HL-60 (cell line): ENCODE results near the gene PLEKHG3.
"Not testable (repeated sequence)": the region's sequence is repeated elsewhere in the genome, so short reads cannot be mapped to it uniquely, and the experiment has no call there.

Experiments used
- DNase-seq, 2 experiments: peaks; one replicate each; pipeline ENCODE4 v3.0.0-alpha.2; 2010 to 2020; ENCODE audit warnings: low read depth in 1 of 2, low spot score in 1 of 2
- H3K27ac ChIP-seq: fragments of 250-450 bp; sonication (Bioruptor Pico); replicated peaks from 2 replicates; pipeline ENCODE4 v1.5.1; 2020; ENCODE audit warnings: mild to moderate bottlenecking, moderate library complexity
- H3K27me3 ChIP-seq: fragments of 250-450 bp; sonication (Bioruptor Pico); 2 replicates; pipeline ENCODE4 v1.5.1; 2021; ENCODE audit warnings: mild to moderate bottlenecking, moderate library complexity; ENCODE audit not compliant: insufficient read depth, poor library complexity, severe bottlenecking
- H3K4me3 ChIP-seq: replicated peaks from 2 replicates; pipeline ENCODE4 v1.5.1; 2011; ENCODE audit warnings: mild to moderate bottlenecking, control low read depth, low read length; ENCODE audit not compliant: insufficient read depth
- CTCF ChIP-seq: IDR thresholded peaks from one replicate; pipeline ENCODE4 v1.5.1; 2011; ENCODE audit warnings: low read length, control low read depth, inconsistent platforms; ENCODE audit not compliant: insufficient read depth
- GABPA ChIP-seq: IDR thresholded peaks from 2 replicates; pipeline ENCODE4 v1.6.1; 2012; ENCODE audit warnings: low read depth
- POLR2AphosphoS5 ChIP-seq: IDR thresholded peaks from 2 replicates; pipeline ENCODE4 v1.6.1; 2012; ENCODE audit warnings: low read depth
- REST ChIP-seq: IDR thresholded peaks from 2 replicates; pipeline ENCODE4 v1.6.1; 2012; ENCODE audit warnings: low read depth; ENCODE audit not compliant: insufficient replicate concordance
- SPI1 ChIP-seq: IDR thresholded peaks from 2 replicates; pipeline ENCODE4 v1.6.1; 2012; ENCODE audit warnings: low read depth, mild to moderate bottlenecking, borderline replicate concordance

PLEKHG3 gene

GRCh38 chr14:64685371-64686281 is 18.6 kb upstream of the PLEKHG3 start:
- no peaks in the 10 kb centered on the region for H3K27me3 ChIP-seq
- DNase-seq = no peak
- no peak overlapping the region for H3K4me3 ChIP-seq
- TF ChIP-seq GABPA (no peak), SPI1 (no peak), CTCF (no peak)
- no peak overlapping the region for H3K27ac ChIP-seq

GRCh38 chr14:64686282-64686615 is 18.0 kb upstream of the PLEKHG3 start:
- no peak for DNase-seq
- Histone ChIP-seq H3K27ac (no peak overlapping the region), H3K27me3 (no peaks in the 10 kb centered on the region), H3K4me3 (no peak overlapping the region)
- no peak for TF ChIP-seq REST
- no peak for TF ChIP-seq CTCF
- TF ChIP-seq POLR2AphosphoS5 = no peak
- no peak for TF ChIP-seq SPI1
- TF ChIP-seq GABPA = no peak

- no peak overlapping the region for H3K27ac ChIP-seq
- TF ChIP-seq GABPA (no peak), SPI1 (peak; percentile 14; the same call in 1 of the 2 replicates)
- peak in 1 of 2 experiments; percentile 48 for DNase-seq
- no peak overlapping the region for H3K4me3 ChIP-seq
- no peaks in the 10 kb centered on the region for H3K27me3 ChIP-seq
These were observed 16.2 kb upstream of the PLEKHG3 start for GRCh38 chr14:64688031-64688430.

- no peak for TF ChIP-seq CTCF
- no peak overlapping the region for H3K4me3 ChIP-seq
- H3K27me3 ChIP-seq = no peaks in the 10 kb centered on the region
- DNase-seq = no peak
- H3K27ac ChIP-seq = no peak overlapping the region
These were observed 15.4 kb upstream of the PLEKHG3 start for GRCh38 chr14:64688811-64689281.

DNA sequence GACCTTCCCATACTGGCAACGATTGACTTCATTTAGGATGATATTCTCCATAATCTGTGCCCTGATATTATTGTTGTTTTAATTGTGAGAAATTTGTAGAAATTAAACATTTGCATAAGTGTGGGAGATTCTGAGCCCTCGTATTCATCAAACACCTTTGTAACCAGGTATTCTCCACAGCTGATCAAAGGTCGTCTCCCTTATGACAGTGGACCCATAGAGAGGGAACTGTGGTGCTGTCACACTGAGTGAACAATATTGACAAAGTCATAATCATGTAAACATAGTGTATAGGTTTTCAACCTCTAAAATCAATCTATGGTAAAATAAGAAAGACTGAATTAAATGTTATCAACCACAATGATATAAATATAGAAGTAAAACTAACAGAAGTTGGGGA is 14.9 kb upstream of the PLEKHG3 start:
- Histone ChIP-seq H3K27ac (no peak overlapping the region), H3K4me3 (no peak overlapping the region), H3K27me3 (no peaks in the 10 kb centered on the region)
- no peak for DNase-seq
- TF ChIP-seq POLR2AphosphoS5 (no peak), CTCF (no peak), GABPA (no peak), REST (no peak), SPI1 (no peak)

GRCh38 chr14:64690607-64691006 is 13.6 kb upstream of the PLEKHG3 start:
- not testable (repeated sequence) for H3K27ac ChIP-seq, H3K4me3 ChIP-seq, H3K27me3 ChIP-seq, DNase-seq
